HG03066 (cell line): Measurements from ENCODE around the gene NCOA3.

Experiments
- ATAC-seq: cut with Tn5 transposase; IDR thresholded peaks from one replicate; pipeline ENCODE4 v1.9.1; 2021; ENCODE audit warnings: low read depth; ENCODE audit not compliant: unreplicated experiment

NCOA3 gene

DNA sequence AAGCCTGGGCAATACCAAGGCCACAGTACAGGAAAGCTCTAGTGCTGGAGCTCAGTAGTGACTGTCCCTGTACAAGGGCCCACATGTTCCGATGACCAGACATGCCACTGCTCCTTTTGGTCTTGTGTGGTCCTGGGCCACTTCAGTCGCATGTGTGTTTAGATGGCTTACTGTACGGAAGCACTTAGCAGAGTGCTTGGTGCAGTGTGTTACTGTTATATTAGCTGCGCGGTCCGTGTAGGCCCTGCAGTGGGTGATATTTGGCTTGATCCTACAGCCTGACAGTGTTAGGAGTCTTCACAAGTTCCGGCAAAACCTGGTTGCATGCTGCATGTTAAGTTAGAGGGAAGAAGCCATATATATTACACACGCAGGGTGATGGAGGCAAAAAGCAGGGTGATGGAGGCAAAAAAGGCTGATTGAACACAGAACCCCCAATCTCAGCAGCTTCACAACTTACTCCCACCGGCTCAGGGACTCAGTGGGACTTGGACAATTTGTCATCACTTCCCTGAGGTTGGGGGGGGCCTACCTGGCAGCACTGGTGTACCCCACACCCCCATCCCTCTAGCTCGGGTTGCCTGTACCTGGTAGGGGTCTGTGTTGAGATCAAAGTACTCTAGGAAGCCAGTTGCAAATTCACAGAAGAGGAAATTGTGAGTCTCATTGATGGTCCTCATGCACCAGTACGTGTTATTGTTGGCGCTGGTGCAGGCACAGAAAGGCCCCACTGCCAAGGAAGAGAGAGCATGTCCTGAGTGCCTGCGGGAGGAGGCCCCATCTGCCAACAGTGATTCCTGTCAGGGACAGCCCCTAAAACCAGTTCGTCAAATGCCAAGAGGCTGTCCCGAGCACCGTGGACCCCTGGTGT is 161.0 kb downstream of the NCOA3 start:
- no peak for ATAC-seq

GRCh38 chr20:47663354-47664067 is 161.8 kb downstream of the NCOA3 start:
- ATAC-seq = no peak

DNA sequence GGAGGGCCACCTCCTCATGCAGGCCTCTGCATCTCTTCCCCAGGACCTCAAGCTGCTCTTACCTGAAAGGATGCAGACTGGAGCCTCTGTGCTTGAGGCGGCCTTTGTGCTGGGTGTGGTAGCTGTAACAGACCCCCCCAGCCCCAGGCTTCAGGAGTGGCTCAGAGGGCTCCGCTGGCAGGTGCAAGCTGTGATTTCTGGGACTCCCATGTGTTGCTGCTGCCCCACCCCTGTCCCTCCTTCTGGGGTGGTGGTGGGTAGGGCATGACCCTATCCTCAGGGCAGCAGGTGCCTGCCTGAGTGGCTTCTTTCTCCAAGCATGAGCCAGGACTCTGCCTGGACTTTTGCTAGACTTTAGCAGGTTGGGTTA is 162.4 kb downstream of the NCOA3 start:
- ATAC-seq = no peak

DNA sequence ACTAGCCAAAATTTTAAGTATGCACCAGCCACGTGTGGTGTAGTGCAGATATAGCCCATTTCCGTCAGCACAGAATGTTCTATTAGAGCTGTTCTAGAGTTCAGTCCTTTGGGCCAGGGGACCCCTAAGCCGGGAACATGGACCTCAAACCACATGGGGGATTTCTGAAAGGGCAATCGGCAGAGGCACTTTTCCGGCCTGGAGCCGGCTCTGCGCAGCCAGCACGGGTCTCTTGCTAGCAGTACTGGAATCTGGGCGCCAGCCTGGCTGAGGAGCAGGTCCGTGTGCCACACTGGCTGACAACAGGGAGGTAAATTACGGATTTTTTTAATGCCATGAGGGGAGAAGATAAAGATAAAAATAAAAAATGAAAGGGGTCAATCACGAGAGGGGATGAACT is 163.1 kb downstream of the NCOA3 start:
- ATAC-seq = no peak

- ATAC-seq = no peak
These were observed 163.7 kb downstream of the NCOA3 start for GRCh38 chr20:47665221-47665991.

DNA sequence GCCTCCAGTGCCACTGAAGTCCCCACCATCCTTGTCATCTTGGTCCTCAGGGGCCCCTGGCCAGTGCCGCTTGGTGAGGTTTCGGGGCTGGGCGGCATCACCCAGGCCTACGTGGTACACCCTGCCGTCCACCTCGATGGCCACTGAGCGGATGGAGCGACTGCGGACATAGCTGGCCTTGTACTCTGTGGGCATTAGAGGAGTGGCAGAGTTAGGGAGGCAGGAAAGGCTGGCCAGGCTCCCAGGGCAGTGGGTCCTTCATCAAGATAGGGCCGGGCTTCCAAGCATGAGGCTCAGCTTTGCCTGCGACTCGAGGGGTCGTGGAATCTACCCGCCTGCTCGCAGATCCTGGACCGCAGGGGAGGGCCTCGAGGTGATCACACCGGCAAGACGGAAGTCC is 164.6 kb downstream of the NCOA3 start:
- no peak for ATAC-seq

DNA sequence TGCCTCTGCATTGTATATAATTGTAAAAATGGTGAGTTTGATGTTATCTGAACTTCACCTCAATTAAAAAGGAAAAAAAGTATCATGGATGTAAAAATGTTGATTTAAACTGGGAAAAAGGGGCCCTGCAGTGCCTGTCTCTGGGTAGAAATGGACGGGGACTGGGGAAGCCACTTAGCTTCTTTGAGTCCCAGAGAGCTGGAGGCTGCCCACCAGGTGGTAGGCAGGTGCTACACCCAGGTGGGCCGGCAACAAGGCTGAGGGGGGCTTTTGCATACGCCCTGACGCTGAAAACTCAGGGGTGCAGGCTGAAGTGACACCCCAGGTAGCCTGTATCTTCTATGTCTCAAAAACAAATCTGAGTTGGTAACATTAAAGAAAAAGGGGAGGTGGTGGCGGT is 165.4 kb downstream of the NCOA3 start:
- no peak for ATAC-seq

DNA sequence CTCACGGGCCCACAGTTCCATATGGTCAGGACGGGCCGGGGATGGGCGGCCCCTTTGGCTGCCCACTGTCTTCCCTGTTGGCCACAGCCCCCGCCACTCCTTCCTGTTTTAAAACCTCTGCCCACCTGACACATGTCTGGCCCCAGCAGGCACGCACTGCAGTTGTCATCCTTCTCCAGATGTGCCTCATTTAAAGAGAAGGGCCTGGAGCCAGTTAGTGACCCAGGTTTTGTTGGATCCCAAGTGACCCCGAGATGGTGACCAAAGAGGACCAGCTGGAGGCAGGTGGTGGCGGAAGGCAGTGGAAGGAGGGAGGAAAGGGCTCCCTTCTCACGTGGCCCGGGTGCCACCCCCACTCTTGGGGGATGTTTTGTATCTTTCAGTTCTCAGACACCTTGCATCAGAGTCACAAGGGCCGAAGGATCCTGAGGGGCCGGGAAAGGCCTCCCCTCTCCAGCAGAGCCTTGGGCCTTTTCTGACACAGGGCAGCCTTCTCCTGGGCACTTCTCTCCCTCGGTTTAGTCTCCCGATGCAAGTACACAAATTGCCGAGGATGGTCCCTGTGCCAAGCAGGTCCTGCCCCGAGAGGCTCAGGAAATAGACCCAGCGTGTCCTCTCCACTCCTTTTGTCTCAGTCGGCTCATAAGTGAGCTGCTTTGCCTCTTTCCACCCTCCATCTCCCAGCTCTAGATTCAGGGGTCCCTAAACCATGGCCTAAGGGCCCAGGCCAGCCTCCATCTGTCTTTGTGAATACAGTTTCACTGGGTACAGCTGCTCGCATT is 166.0 kb downstream of the NCOA3 start:
- no peak for ATAC-seq

DNA sequence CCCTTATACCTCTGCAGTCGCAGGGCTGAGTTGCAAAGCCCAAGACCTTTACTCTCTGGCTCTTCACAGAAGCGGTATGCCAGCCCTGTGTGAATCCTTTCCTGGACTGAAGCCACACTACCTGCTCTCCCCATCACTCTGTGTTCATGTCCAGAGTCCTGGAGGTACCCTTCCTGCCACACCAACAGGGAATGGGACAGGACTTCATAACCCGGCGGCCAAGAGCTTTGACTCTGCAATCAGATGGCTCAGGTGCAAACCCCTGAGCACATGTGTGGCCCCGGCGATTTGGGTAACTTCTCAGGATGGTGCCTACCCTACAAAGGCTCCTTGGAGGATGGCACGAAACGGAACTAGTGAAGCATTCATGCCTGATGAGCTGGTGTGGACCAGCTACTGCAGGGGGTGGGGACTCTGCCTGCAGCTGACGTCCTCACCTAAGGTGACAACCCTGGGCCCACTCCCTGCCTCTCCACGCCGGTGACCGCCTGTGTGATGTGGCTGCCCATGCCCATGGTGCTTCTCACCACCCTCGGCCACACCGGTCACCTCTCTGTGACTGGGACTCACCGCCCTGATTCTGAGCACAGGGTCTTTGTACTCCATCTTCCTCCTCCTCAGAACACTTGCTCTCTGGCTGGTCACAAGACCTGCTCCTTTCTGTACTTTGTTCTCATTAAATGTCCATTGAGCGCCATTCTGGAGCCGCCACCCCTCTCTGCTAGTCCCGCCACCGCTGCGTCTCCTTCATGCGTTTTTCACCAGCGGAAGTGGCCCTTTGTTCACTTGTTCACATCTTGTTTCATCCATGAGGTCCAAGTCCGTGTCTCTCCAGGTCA is 166.8 kb downstream of the NCOA3 start:
- ATAC-seq = no peak

DNA sequence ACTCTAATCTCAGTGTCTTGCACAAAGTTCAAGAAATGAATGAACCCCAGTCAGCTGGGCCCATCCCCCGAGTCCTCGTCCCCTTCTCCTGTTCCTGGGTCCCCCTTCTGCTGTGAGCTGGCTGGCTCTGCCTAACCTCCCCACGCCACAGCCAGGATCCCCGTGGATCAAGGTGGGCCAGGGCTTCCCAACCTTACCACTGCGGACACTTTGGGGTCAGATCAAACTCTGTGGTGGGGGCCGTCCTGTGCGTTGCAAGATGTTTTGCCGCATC is 167.4 kb downstream of the NCOA3 start:
- no peak for ATAC-seq

GRCh38 chr20:47669489-47669888 is 167.8 kb downstream of the NCOA3 start:
- ATAC-seq = no peak

- ATAC-seq = no peak
These were observed 168.5 kb downstream of the NCOA3 start for GRCh38 chr20:47669927-47670890.

GRCh38 chr20:47670913-47671312 is 169.2 kb downstream of the NCOA3 start:
- no peak for ATAC-seq

GRCh38 chr20:47672166-47672565 is 170.5 kb downstream of the NCOA3 start:
- no peak for ATAC-seq

DNA sequence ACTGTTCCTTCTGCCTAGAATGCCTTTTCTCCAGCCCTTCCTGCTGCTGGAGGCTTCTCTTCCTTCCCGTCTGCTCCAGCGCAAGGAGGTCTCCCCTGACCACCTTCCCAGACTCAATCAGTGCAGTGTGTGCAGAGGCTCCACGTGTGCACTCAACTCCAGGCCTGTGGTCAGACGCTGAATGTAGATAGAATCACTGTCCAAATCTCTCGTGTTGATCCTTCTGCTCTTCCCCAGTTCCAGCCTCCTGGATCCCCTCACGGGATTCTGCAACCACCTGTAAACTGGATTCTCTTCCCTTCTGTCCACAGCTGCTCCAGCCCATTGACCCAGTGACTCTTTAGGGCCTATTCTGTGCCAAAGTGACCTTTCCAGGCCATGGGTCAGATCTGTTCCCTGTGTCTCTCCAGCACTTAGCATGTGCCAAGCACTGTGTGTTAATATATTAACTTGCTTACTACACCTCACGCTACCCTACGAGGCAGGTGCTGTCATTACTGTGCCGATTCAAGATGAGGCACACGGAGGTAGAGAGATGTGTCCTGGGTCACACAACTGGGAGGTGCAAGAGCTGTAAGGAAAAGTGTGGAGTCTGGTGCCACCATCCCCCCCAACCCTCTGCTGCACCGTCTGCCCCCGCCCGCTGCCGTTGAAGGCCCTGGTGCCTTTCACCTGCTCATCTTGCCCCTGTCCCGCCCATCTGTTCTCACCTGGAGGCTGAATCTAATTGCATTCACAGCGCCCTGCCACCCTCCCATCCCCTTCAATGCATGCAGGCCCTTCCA is 171.4 kb downstream of the NCOA3 start:
- ATAC-seq = no peak

GRCh38 chr20:47673671-47673955 is 171.9 kb downstream of the NCOA3 start:
- ATAC-seq = no peak

- no peak for ATAC-seq
These were observed 172.5 kb downstream of the NCOA3 start for GRCh38 chr20:47674145-47674544.

GRCh38 chr20:47674686-47675085 is 173.0 kb downstream of the NCOA3 start:
- no peak for ATAC-seq
